Measurements from ENCODE around the gene HSD17B2.
"Not testable (repeated sequence)": the region's sequence is repeated elsewhere in the genome, so short reads cannot be mapped to it uniquely, and the experiment has no call there.

The HSD17B2 gene, protein sequence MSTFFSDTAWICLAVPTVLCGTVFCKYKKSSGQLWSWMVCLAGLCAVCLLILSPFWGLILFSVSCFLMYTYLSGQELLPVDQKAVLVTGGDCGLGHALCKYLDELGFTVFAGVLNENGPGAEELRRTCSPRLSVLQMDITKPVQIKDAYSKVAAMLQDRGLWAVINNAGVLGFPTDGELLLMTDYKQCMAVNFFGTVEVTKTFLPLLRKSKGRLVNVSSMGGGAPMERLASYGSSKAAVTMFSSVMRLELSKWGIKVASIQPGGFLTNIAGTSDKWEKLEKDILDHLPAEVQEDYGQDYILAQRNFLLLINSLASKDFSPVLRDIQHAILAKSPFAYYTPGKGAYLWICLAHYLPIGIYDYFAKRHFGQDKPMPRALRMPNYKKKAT

DNA sequence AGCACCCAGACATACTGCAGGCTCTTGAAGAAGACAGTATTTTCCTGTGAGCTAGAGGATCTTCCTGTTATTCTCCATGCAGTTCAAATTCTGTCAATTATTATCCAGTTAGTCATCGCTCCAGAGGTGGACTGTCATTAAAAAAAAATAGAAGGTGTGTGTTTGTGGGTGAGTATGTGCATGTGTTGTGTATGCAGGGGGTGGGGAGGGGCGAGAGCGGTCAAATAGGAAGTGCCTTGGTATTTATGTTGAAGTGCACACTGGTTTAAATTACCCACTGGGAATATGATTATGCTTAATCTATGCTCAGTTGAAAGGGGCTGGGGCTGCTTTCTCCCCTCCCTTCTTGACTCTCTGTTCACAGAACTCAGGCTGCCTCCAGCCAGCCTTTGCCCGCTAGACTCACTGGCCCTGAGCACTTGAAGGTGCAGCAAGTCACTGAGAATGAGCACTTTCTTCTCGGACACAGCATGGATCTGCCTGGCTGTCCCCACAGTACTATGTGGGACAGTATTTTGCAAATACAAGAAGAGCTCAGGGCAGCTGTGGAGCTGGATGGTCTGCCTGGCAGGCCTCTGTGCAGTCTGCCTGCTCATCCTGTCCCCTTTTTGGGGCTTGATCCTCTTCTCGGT is at the start of gene HSD17B2:
Gene HSD17B2 (plus strand): TSS at position 273 of the 632 bp plus-strand sequence. CDS start 172 bp downstream, at position 445.
- DNase-seq = no peak

DNA sequence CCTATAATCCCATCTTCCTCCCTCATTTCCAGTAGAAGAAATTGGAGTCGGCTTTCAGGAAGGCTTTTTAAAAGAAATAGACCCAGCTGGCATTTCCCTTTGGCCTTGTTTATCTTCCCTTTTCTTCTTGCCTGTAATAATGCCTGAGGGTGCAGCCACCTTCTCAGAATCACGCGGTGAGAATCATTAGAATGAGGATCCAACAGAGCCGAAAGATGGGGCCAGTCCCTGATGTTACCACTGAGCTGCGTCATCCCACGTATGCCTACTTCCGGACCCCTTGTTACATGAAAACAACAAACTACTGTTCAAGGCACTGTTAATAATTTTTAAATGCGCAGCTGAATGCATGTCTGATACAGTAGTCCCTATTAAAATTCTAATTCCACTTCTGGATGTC is 47.9 kb upstream of the HSD17B2 start:
- DNase-seq = no peak

DNA sequence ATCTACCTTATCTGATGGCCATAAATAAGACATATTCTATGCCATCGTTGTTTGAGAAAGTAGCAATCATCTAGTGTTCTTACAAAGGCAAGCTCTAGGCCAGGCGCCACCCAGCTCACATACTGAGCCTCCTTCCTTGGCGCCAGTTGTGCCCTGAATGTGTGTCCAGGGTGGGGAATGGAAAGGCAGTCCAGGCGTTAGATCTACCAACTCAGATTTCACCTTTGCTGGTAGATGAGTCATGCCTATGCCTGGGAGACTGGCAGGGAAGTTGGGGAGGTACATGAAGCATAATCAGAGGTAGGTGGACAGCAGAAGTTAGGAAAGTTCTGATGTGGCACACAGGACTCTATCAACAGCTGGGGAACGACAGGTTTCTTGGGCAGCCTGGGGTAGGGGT is 47.3 kb upstream of the HSD17B2 start:
- no peak for DNase-seq

DNA sequence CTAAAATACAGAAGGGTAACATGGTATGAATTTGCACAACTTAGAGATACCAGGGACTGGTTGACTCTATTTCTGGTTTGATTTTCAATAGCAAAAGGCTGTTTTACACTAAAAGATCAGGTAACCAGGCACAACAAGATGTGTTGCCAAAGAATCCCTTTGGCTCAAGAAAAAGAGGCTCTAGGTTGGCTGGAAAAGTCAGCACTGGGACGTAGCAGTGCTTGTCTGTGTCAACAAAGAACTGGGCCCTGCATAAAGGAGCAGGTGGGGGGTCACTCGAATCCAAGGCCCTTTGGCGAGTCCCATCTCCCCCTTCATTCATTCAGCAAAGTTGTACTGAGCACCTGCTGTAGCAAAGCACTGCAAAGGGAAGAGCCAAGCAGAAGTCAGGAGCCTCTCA is 42.2 kb upstream of the HSD17B2 start:
- DNase-seq = no peak

DNA sequence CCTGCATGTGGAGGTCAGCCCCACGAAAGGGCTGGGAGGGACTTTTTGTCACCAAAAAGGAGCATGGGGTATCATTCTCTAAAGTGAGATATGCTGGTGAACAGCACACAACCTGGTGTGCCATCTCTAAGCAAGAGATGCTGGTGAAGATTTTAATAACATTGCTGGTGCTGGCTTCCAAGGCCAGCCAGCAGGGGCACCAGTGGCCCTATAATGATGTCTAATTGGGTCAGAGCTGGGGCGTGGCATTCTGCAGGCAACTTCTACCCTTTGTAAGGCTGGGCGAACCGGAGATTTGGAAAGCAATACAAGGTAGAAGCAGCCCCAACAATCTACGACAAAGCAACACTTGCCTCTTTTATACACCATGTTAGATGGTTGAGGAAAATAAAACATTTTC is 40.6 kb upstream of the HSD17B2 start:
- no peak for DNase-seq

DNA sequence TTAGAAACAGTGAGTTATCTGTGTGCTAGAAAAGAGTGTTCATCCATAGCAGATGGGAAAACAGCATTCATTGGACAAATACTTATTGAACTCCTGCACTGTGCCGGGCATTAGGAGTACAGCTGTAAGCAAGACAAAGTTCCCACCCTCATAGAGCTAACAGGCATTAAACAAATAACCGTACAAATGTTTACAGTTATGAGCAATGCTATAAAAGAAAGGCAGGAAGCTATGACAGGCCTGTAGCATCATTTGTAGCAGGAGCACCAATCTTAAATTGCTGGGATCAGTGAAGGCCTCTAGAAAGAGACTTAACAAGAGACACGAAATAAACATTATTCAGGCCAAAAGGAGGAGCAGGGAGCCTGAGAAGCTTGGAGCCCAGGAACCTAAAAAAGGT is 39.4 kb upstream of the HSD17B2 start:
- no peak for DNase-seq

DNA sequence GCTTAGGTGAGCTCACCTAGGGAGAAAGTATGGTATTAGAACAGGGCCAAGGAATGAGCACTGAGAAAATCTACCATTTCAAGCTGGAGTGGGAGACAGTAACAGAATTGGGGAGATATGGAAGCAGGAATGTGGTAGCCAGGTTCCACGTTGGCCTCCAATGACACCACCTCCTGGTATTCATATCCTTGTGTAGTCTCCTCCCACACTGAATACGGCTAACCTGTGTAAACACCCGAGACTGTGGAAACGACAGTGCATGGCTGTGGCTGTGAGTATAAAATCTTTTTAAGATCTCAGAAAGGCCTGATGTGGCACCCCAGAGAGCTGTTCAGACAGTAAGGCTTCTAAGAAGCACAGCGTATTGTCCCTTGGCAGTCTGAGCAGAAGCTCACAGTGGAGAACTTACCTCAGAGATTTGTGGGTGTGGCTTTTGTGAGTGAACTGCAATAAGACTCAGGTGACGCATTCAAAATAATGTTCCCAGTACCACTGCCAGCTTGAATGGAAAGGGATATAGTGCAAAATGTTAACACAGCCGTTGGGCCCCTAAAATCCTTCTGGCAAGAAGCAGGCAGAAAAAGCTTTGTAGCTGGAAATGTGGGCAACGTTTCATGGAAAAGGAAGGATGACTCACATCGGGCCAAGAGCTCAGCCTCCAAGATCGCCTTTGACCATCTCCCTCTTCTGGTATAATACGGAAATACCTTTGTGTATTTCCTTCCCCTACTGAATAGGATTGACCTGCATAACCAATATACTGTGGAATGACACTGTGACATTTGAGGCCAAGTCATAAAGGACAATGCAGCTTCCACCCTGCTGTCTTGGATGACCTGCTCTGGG is 38.2 kb upstream of the HSD17B2 start:
- DNase-seq = no peak

DNA sequence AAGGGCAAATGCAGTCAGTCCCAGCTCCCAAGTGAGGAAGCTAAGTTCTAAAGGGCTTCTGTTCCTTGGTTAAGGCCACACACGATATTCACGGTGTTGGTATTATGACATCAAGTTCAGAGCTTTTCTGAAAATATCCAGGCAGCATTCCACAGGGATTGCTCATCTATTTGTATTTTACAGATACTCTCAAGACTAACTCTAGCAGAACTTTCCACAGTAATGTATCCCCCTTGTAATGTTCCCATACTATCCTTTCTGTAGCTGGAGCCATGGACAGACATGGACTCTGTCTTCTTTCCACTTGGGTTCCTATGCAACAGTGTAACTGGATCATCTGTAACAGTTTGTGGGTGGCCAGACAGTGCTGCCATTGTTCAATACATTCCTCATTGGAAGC is 37.3 kb upstream of the HSD17B2 start:
- no peak for DNase-seq

DNA sequence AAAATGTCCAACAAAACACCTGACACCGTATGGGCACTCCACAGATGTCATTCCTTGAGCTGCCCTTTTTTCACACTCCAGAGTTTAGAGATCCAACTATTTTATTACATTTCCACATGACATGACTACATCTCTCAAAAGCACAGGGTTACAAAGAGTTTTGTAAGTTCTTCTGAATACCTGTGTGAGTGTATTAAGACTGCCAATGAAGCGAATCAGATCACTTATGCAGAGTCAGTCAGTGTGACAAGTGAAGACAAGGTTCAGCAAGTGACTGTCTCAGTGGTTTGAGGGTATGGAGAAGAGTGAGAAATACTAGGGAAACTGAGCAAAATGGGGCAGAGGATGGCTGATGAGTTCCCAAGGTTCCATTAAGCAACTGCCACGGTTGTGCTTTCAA is 32.2 kb upstream of the HSD17B2 start:
- no peak for DNase-seq

DNA sequence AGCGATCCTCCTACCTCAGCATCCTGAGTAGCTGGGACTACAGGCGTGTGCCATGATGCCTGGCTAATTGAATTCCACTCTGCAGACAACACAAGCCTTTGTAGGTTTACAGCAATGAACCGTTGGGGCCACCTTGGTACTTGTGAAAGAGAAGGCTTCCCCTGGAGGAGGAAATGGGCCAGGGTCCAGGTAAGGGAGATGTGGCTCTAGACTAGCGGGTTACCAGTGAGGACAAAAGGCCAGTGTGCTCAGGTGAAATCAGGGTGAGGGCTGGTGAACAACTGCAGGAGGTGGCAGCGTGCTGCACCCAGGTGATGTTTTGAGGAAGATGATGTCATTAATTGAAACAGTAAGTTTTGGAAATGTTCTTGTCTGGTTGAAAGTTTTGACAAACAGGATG is 30.5 kb upstream of the HSD17B2 start:
- DNase-seq = no peak

DNA sequence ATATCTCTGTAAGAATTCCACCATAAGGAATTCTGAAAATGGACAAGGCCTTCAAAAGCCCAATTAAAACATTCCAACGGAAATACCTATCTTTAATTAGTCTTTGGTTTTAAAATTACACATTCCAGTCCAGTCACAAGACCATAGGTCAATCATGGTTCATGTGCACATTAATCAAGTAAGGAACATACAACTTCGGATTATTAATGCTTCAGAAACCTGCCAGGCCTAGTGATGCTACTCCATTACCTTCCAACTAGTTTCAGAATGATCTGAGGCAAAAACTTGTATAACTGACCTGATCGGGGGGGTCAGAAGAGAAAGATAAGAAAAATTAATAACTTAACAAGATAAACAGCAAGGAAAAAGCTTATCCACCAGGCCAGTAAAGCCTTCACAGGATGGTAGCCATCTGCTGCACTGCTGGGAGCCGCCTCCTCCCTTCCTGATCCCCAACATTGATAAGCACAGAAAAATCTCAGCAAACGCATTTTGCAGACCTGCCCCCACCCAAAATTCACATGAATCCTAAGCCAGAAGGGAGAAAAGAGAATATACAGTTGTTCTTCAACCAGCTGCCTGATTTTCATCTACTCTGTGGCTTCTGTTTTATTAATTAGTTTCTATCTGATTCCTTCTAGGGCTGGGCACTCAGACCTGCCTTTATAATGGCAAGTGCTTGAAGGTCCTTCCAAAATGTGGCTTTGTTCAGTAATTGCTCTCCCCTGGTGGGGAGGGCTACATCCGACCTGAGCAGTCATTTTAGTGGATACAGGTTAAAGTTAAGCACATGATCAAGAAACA is 29.8 kb upstream of the HSD17B2 start:
- DNase-seq = no peak

DNA sequence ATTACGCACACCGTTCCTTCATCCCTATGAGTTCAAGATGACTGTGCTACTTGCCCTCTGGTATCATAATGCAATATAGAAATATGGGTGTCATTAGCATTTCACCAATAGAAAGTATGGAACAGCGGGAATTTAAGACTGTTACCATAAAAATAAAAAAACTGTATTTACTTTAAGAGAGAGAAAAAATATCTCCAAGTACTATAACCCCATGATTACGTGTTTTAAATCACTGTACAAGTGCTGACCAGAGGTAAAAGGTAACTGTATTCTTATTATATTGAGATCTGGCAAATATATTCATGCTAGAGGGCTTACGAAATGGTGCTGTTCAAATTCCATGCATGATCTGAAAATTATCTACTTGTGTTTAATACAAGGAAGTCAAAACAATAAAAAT is 29.0 kb upstream of the HSD17B2 start:
- no peak for DNase-seq

DNA sequence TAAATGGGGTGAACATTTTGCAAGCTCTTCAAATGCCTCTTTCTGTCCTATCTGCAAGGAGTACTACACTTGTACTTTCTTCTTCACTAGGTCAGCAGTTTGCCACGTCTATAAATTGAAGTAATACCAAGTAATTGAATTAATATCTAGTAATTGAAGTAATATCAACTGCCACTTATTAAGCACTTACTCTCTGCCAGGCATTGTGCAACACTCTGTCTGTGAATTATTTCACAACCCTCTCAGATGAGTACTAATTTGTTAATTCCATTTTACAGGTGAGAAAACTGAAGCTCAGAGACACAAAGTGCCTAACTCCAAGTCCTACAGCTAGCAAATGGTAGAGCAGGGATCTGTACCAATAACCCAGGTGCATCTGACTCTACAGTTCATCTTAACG is 27.9 kb upstream of the HSD17B2 start:
- no peak for DNase-seq

DNA sequence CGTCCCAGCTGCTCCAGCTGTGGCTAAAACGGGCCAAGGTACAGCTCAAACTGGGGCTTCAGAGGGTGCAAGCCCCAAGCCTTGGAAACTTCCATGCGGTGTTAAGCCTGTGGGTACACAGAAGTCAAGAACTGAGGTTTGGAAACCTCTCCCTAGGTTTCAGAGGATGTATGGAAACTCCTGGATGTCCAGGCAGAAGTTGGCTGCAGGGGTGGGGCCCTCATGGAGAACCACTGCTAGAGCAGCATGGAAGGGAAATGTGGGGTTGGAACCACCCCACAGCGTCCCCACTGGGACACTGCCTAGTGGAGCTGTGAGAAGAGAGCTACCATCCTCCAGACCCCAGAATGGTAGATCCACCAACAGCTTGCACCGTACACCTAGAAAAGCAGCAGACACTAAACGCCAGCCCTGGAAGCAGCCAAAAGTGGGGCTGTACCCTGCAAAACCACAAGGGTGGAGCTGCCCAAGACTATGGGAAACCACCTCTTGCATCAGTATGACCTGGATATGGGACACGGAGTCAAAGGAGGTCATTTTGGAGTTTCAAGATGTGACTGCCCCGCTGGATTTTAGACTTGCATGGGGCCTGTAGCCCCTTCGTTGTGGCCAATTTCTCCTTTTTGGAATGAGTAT is 26.0 kb upstream of the HSD17B2 start:
- no peak for DNase-seq

DNA sequence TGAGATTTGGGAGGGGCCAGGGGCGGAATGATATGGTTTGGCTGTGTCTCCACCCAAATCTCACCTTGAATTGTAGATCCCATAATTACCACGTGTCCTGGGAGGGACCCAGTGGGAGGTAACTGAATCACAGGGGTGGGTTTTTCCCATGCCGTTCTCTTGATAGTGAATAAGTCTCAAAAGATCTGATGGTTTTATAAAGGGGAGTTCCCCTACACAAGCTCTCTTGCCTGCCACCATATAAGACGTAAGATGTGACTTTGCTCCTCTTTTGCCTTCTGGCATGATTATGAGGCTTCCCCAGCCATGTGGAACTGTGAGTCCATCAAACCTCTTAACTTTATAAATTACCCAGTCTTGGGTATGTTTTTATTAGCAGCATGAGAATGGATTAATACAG is 25.3 kb upstream of the HSD17B2 start:
- DNase-seq = not testable (repeated sequence)

DNA sequence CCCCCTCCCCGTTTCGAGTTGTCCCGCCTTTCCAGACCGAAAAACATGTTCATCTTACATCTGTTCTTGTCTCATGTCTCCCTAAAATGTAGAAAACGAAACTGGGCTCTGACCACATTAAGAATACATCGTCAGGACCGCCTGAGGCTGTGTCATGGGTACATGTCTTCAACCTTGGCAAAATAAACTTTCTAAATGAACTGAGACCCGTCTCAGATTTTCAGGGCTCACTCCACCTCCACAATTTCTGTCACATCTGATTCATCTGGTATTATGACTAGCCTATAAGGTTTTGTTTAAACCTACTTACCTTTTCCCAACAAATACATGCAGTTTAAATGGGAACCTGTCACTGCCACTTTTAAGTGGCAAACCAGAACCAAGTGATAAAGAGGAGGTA is 24.4 kb upstream of the HSD17B2 start:
- no peak for DNase-seq

DNA sequence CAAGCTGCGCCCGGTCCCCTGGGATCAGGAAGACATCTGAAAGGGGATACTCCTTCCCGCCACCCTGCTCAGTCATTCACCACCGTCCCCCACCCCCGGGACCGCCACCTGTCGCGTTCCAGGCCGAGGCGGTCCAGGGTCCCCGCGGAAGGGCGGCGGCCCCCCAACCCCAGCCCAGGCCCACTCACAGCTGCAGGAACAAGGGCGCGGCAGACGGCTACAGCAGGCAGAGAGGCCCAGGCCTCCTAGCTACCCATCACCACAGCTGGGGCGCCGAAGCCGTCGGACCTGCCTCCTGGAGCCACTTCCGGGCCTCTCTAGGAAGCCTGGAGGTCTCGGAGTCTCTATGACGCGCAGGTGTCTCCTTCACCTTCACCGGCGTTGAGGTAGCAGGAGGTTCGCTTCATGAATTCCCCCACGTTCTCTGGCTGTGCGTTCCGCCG is 23.8 kb upstream of the HSD17B2 start, which contains the start of gene SDR42E1:
Gene SDR42E1 (minus strand): TSS at position 272 of the 443 bp plus-strand sequence. CDS start 10,612 bp downstream, outside the sequence.
- no peak for DNase-seq

DNA sequence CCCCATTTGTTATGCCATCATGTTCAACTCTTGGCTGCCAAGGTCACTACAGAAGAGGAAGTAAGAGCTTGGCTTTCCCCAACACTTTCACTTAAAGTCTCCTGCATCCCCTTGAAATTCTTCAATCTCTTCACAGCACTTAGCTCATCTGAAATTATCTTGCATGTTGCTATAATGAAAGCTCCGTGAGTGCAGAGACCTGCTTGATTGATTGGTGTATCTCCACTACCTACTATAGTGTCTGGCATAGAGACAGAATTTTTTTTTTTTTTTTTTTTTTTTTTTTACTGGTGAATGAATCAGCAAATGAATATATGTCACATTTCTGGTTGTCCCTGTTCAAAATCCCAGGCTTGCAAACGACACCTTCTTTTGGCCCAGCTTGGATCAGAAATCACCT is 21.9 kb upstream of the HSD17B2 start:
- DNase-seq = no peak

DNA sequence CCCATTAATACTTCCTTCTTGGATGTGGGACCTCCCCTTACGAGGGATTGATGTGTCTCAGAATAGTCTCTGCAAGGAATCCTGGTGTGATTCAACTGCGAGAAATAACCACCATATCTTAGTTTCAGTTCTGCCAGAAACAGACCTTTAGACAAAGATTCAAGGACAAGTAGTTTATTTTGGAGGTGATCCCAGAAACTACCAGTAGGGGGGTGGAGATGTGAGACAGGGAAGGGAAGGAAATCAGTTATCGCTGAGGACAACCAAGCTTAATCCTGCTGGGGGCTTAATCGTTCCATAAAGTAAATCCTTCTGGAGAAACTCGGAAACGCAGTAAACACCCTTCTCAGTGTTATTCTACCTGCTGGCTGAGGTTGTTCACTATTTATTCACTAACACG is 18.8 kb upstream of the HSD17B2 start:
- DNase-seq = no peak

DNA sequence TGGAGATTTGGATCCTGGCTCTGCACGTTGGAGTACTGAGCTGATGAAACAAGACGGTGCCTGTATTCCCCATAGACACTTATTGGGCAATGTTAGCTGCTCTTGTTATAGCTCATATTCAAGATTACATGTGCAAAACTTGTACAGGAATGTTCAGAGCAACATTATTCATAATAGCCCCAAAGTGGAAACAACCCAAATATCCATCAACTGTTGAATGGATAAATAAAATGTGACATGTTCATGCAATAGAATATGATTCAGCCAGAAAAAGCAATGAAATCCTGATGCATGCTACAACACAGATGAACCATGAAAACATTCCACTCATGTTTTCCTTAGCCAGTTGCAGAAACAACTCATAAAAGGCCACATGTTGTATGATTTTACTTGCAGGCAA is 18.1 kb upstream of the HSD17B2 start:
- DNase-seq = no peak

DNA sequence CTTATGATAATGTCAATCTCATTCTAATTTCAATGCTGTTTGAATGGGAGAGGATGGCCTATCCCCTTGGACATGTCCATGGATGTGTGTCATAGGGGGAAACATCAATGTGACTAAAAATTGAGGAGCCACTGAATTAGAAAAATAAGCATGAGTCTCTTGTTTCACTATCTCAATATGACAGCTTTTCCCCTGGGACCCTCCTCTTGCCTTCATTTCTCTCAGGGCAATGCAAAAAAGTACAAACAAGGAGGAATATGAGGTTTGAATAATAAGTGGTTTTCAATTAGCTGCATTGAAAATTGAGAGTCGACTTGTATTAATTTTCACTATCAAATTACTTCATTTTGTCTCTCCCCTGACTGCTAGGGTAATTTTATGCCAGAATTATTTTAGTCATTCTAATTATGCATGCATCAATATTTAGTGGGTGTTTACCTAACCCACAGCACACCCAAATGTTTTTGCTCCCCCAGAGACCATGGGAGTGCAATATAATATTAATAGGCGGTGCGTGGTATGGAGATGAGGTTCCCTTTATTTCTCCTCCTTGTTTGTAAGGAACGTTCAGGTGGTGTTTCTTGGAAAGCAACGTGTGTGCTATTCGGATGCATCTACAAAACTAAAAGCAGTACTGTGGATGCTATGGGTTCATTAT is 17.0 kb upstream of the HSD17B2 start:
- DNase-seq = no peak

DNA sequence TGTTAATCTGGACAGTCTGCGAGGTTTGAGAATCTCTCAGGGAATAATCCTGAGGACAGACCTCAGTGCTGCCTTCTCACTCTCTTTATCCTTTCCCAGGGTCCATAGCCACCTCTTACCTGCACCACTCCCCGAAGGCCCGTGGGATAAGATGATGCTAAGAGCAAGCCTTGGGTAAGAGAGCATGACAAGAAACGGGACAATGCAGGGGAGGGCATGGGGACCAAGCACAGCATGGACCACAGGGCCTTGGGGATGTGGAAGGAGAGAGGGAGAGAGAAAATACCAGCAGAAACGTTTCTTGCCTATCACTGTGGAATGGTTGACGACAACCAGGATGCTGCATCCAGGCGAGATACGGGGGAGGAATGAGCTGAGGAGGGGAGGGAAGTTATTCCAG is 15.5 kb upstream of the HSD17B2 start:
- no peak for DNase-seq

Measured in stimulated activated naive CD4-positive, alpha-beta T cell treated with Interleukin-2 at 50 U/mL for 16 hours (primary cell).